NCI-H446 treated with DMSO at 0.1 percent for 48 hours (cell line): ENCODE results near the gene KRTAP5-9.
"Not testable (repeated sequence)": the region's sequence is repeated elsewhere in the genome, so short reads cannot be mapped to it uniquely, and the experiment has no call there.

Experiments
- DNase-seq: peaks from one replicate; lab custom pipeline; 2025; lab: John Stamatoyannopoulos, UW

KRTAP5-9 gene, protein sequence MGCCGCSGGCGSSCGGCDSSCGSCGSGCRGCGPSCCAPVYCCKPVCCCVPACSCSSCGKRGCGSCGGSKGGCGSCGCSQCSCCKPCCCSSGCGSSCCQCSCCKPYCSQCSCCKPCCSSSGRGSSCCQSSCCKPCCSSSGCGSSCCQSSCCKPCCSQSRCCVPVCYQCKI

GRCh38 chr11:71548120-71548519 is at the start of gene KRTAP5-9:
Gene KRTAP5-9 (plus strand): TSS chr11:71548420. CDS start chr11:71548658, 238 bp downstream.
- no peak for DNase-seq

DNA sequence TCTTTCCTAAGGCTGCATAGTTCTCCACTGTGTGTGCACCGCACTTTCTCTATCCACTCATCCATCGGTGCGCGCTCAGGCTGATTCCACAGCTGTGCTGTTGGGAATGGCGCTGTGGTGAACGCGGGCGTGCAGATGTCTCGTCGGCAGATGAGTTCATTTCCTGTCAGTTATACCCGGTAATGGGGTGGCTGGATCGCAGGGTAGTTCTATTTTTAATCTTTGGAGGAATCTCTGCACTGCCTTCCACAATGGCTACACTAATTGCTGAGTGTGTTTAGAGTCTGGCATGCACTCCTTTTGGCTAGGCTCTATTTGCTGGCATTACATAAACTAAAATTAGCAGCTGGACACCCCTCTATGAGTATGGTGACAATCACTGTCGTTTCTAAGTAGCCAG is 49.1 kb upstream of the KRTAP5-9 start:
- no peak for DNase-seq

DNA sequence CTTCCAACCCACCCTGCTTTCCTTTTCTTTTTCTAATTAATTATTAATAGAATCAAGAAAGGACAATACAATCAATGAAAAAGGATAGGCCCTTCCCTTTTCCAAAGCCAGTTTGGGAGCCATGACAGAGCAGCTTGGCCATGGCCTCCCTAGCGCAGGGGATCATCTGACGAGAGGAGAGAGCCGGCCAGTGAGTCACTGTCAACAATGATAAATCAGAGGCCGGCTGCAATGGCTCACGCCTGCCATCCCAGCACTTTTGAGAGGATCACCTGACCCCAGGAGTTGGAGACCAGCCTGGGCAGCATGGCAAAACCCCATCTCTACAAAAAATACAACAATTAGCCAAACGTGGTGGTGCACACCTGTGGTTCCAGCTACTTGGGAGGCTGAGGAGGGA is 48.7 kb upstream of the KRTAP5-9 start:
- DNase-seq: no peak

DNA sequence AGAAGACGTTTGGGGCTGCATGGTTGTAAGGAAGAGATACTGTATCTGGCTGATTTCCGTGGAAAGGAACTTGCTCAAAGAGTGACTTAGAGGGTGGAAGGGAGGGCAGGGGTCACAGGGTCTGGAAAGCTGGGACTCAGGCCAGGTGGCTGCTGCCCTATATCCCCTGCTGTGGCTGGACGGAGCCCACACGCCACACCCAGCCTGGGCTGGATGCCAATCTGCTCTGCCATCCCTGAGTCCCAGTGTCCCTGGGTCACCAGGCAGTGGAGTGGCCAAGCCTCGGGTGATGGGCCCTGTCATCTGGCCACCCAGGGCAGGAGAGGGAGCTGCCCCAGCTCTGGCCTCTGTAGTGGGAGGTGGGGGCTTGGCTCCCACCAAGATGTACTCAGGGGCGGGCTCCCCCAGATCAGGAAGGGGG is 47.6 kb upstream of the KRTAP5-9 start:
- DNase-seq: no peak

DNA sequence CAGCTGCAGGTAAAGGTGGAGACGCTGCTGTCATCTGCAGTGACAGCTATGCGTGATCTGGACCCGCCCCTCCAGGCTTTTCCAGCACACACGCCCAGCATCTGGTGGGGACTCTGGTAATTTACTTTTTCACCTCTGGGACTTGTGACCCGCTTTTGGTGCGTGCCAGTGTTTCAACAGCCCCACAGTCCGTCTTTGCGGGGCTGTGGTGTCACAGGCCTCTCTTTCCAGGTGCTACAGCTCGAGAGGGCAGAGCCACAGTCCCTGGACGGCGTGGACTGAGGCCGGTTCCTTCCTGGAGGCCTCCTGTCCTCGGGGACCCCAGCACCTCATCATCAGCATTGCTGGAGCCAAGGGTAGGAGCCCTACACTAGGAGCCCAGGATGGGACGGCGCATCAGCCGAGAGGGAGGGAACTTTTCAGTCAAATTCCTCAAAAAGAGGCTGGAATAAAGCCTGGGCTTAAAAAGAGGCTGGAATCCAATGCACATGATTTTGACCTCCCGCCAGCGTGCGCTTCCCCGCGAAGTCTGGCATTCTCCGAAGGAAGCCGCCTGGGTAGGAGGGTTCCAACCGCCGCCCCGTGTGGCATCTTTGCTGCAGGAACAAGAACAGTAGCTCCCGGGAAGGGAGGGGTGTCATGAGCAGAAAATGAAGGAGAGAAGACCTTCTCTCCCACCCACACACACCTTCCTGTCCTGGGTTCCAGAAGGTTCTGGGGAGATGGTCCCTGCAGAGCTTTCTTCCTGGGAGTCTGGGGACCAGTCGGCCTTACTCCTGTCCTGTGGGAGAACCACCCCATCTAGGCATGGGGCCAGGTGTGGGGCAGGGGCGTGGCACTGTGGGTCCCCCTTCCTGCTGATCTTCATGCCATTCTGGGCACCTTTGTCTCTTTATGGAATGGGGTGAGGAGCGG is 46.9 kb upstream of the KRTAP5-9 start:
- no peak for DNase-seq

GRCh38 chr11:71502026-71502425 is 46.2 kb upstream of the KRTAP5-9 start:
- no peak for DNase-seq

DNA sequence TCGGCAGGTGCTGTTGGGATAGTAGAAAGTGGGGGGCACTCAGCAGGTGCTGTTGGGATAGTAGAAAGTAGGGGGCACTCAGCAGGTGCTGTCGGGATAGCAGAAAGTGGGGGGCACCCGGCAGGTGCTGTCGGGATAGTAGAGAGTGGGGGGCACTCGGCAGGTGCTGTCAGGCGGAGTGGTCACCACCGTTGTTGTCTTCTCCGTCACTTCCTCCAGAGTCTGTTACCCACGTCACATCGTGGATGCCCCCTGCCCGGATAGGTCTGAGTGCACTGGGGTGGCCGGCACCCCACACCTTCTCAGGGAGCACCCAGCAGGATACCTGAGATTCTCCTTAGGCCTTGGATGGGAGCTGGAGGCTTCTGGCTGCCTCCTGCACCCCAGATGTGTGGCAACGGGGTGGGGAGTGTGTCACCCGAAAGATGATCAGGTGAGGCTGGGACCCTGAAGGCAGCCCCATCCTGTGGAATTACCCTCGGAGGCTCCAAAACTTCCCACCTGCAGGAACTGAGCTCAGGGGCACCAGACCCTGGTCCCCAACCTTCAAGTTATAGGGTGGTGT is 45.3 kb upstream of the KRTAP5-9 start:
- no peak for DNase-seq

- no peak for DNase-seq
Observed at GRCh38 chr11:71504531-71504930, 43.7 kb upstream of the KRTAP5-9 start.

GRCh38 chr11:71505001-71505400 is 43.2 kb upstream of the KRTAP5-9 start:
- no peak for DNase-seq

DNA sequence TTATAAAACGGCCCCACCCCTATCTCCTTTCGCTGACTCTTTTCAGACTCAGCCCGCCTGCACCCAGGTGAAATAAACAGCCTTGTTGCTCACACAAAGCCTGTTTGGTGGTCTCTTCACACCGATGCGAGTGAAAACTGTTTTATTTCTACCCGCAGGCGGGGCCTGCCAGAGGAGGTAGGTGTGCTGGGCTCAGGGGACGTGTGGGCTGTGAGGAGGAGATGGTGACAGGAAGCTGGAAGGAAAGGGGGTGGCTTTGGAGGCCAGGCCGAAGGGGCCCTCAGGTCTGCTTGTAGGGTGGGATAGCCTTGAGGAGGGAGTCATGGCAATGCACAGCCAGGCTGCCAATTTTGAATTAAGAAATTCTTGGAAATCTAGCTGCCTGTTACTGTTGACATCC is 42.4 kb upstream of the KRTAP5-9 start:
- DNase-seq: no peak

- DNase-seq: no peak
Observed at GRCh38 chr11:71507102-71507501, 41.1 kb upstream of the KRTAP5-9 start.

DNA sequence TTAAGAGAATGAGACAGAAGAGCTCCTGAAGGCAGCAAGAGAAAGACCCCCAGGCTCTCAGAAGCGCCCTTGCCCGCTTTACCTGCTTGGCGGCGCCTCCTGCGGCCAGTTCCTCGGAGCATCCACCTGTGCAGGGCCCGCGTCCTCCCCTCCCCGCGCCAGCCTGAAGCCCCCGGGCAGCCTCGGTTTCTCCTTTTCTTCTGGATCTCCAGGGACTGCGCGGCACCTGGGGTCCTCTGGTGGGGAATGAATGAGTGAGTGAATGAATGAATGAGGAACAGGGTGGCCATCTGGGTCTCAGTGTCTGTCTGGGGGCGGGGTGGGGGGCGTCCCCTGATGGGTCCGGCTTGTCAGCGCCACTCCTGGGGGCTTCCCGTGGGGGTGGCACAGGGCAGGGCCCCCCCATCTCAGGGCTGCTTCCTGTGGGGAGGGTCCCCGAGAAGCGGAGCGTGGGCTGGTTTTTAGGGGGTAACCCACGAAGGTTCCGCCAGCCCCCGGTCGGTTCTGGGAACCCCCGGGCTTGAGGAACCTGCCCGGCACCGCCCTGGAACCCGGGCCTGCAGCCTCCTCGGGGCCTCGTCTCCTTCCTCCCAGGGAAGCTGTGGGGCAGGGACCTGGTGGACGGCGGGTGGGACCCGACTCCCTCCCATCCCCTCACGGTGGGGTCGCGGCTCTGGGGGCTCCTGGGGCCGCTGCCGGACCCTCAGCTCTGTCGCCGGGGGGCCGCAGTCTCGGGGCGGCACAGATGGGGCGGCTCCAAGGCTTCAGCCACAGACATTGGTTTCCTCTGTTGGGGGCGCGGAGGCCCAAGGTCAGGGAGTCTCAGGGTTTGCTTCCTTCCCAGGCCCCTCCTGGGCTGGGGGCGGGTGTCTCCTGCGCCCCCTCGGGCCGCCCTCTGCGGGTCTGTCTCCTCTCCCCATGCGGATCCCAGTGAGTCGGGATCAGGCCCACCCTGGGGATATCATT is 29.4 kb upstream of the KRTAP5-9 start:
- no peak for DNase-seq

DNA sequence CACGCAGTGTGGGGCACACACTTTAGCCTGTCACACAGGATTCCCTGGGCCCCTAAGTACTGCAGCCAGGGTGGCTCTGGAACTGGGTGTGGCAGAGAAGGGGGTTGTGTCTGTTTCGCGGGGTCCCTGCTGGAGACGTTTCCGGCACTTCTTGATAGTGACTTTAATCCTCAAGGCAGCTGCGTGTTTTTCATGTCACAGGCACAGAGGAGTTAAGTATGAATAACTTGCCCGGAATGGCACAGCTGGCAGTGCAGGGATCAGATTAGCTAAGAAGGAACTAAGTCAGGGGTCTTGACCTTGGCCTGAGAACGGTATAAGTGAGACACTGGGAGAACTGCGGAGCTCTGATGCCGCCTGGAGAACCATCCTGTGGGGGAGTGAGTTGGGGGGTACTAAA is 28.7 kb upstream of the KRTAP5-9 start:
- no peak for DNase-seq

GRCh38 chr11:71525188-71525937 is 22.9 kb upstream of the KRTAP5-9 start:
- DNase-seq: no peak

- no peak for DNase-seq
Observed at GRCh38 chr11:71525938-71526495, 22.2 kb upstream of the KRTAP5-9 start.

DNA sequence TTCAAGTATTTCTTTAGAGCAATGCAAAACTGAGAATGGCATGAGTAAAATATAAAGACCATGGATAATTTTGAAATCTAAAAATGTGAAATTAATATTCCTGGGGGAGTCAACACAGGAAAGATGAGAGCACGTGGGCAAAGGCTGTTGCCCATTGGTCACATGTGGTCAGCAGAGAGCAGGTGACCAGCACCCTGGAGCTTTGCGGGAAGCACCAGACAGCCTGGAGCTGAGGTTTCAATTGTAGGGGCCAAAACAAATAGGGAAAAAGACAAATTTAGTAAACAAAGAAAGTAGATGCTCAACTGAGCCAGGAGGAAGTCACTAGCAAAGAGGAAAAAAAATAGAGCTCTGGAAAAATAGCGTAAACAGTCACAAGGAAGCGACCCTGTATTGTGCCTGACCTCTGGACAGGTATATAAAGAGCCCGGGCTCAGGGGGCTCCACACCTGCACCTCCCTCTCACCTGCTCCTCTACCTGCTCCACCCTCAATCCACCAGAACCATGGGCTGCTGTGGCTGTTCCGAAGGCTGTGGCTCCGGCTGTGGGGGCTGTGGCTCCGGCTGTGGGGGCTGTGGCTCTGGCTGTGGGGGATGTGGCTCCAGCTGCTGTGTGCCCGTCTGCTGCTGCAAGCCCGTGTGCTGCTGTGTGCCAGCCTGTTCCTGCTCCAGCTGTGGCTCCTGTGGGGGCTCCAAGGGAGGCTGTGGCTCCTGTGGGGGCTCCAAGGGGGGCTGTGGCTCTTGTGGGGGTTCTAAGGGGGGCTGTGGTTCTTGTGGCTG is 21.2 kb upstream of the KRTAP5-9 start, which contains the start of gene KRTAP5-7:
Gene KRTAP5-7, plus strand, starts transcription at position 472 of the 780 bp plus-strand sequence. Its CDS starts 34 bp downstream, at position 506.
- DNase-seq: not testable (repeated sequence)

DNA sequence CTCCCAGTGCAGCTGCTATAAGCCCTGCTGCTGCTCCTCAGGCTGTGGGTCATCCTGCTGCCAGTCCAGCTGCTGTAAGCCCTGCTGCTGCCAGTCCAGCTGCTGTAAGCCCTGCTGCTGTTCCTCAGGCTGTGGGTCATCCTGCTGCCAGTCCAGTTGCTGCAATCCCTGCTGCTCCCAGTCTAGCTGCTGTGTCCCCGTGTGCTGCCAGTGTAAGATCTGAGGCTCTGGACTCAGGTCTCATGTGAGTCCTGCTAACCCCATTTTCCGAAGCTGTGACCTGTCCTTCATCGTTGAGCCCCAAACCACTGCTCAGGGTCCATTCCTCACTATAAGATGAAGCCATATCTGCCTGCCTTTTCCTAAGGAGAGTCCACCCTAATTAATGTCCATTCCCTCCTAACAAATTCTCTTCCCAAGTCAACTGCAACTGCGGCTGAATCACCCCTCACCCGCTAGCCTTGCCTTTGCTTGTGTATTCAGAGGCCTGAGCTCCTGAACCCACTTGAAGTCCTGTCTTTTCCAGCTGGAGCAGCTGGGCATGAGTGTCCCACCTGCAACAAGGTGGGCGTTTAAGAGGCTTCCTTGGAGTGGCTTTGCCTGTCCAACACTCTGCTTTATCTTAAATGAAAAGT is 20.5 kb upstream of the KRTAP5-9 start:
- no peak for DNase-seq

DNA sequence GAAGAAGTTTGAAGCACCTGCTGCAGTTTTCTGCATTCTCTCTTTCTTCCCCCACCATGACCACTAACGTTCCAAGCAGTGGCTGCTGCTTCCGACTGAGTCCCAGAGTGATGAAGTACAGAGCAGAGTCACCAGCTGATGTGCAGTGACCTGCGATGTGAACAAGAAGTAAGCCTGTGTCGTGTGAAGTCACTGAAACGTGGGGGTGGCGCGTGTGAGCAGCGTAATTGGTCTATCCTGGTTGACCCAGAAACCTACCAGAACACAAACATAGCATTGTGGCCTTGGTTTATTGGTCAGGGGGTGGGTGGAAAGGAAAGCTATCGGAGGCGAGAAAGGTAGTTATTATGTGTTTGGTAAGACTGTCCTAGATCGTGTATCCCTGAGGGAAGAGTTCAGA is 17.6 kb upstream of the KRTAP5-9 start:
- DNase-seq: no peak

DNA sequence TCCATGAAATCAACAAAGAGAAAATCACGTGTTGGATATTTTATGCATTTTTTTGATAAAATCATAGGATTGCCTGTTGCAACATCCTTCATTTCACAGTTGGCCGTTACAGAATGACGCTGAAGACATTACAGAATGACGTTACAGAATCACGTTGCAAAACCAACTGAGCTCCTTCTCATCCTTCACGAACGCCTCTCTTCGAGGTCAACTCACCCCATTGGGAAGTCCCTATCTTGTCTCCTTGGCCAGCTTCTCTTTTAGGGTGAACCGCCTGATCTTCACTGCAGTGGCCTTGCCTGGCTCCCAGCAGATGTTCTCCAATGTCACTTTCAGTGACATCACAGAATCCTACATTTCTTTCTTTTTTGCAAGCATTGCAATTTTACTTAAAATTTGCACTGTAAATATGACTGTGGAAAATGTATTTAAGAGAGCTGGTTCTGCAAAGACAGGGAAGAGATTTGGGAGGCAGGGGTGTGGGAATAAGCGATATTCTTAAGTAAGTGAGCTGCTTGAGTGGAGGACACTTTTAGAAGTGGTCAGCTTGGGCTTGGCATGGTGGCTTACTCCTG is 16.1 kb upstream of the KRTAP5-9 start:
- DNase-seq: no peak
